Breast epithelium (tissue), 3 donors: ENCODE results near the gene SRPX.

Source experiments
- POLR2A ChIP-seq: fragments of 450-650 bp; IDR thresholded peaks from one replicate; pipeline ENCODE4 v1.6.1; 2016; ENCODE audit warnings: antibody characterized with exemption, mild to moderate bottlenecking, moderate library complexity
- TF ChIP-seq, protein P1 (sequence below), 3 donors: fragments of 450-650 bp; IDR thresholded peaks; one replicate each; pipeline ENCODE4 v1.5.1; 2016 to 2017; ENCODE audit warnings: antibody characterized with exemption in 3 of 3, mild to moderate bottlenecking in 3 of 3, moderate library complexity in 3 of 3

DNA sequence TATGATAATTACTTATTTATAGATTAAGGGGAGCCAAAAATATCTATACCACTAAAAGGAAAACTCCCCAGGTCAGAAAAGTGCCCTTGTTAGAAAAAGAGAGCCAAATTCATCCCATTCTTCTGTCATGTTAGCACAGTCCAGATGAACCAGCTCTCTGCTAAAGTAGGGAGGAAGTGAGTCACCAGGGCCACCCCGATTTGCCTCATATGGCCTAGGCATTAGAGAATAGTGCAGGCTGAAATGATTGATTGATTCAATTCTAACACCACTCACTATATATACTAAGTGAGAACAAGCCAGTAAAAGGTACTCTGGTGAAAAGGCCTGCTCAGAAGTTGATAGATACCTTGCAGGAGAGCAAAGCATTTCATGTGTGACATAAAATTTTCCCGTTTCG, 94.5 kb downstream of the SRPX start:
- TF ChIP-seq POLR2A, result no peak
- TF ChIP-seq, protein P1, sequence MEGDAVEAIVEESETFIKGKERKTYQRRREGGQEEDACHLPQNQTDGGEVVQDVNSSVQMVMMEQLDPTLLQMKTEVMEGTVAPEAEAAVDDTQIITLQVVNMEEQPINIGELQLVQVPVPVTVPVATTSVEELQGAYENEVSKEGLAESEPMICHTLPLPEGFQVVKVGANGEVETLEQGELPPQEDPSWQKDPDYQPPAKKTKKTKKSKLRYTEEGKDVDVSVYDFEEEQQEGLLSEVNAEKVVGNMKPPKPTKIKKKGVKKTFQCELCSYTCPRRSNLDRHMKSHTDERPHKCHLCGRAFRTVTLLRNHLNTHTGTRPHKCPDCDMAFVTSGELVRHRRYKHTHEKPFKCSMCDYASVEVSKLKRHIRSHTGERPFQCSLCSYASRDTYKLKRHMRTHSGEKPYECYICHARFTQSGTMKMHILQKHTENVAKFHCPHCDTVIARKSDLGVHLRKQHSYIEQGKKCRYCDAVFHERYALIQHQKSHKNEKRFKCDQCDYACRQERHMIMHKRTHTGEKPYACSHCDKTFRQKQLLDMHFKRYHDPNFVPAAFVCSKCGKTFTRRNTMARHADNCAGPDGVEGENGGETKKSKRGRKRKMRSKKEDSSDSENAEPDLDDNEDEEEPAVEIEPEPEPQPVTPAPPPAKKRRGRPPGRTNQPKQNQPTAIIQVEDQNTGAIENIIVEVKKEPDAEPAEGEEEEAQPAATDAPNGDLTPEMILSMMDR (IDR thresholded peaks at IDR 0.05), result no peak
